ENCODE data around the gene AOX1.

The AOX1 gene

GRCh38 chr2:200584639-200585038, 1.2 kb upstream of the AOX1 start (continued):
- TF ChIP-seq REST (tag by site-specific recombination; IDR thresholded peaks at IDR 0.05) = no peak
- TF ChIP-seq ZNF621 (tag by site-specific recombination; IDR thresholded peaks at IDR 0.05) = no peak

- TF ChIP-seq ZNF843 (tag by site-specific recombination; IDR thresholded peaks at IDR 0.05) = no peak
- no peak for TF ChIP-seq ZNF121 (tag by site-specific recombination; IDR thresholded peaks at IDR 0.05)
- TF ChIP-seq ZSCAN4 (tag by site-specific recombination; IDR thresholded peaks at IDR 0.05) = no peak
- no peak for TF ChIP-seq IKZF3 (tag by site-specific recombination; IDR thresholded peaks at IDR 0.05)
- TF ChIP-seq ZNF555 (tag by site-specific recombination; conservative IDR thresholded peaks at IDR 0.05) = no peak
- TF ChIP-seq AEBP2 (tag by site-specific recombination; IDR thresholded peaks at IDR 0.05; ENCODE audit: borderline replicate concordance) = no peak
- no peak for TF ChIP-seq ZNF37A (tag by site-specific recombination; IDR thresholded peaks at IDR 0.05)
- no peak for TF ChIP-seq ZNF645 (tag by site-specific recombination; IDR thresholded peaks at IDR 0.05)
- no peak for TF ChIP-seq GFI1B (tag by site-specific recombination; IDR thresholded peaks at IDR 0.05)
- no peak for TF ChIP-seq GLI2 (tag by site-specific recombination; IDR thresholded peaks at IDR 0.05; ENCODE audit: borderline replicate concordance, low read depth)
- no peak for TF ChIP-seq ZNF132 (tag by site-specific recombination; IDR thresholded peaks at IDR 0.05; ENCODE audit: borderline replicate concordance)
- no peak for TF ChIP-seq ZNF785 (tag by site-specific recombination; IDR thresholded peaks at IDR 0.05)
- no peak for TF ChIP-seq ZNF133 (tag by site-specific recombination; IDR thresholded peaks at IDR 0.05)
- TF ChIP-seq ZNF24 (tag by site-specific recombination; IDR thresholded peaks at IDR 0.05) = no peak
- no peak for TF ChIP-seq ZNF114 (tag by site-specific recombination; IDR thresholded peaks at IDR 0.05)
- POLR2A ChIA-PET = no interaction called here
- Histone ChIP-seq H3K4me3 (ENCODE audit: low read depth, low read length) (peak overlapping the region; percentile 1; the same call in 1 of the 2 replicates), H3K4me1 (ENCODE audit: control insufficient read depth, insufficient read depth, low read length) (no peaks in the 10 kb centered on the region), H3K9me3 (ENCODE audit: control insufficient read depth, insufficient read depth, low read depth, low read length) (no peaks in the 10 kb centered on the region), H3K36me3 (ENCODE audit: control insufficient read depth in 2 of 2, insufficient read depth in 1 of 2, low read length in 2 of 2) (peaks cover 0 to 4% of the 10 kb centered on the region in 2 experiments; a peak in 1 of 3 replicates), H3K27ac (ENCODE audit: extremely low read depth, low read depth, low read length) (no peak overlapping the region)
- CTCF ChIA-PET = interaction anchor here (0.5 to 1.6 kb wide), 4 partner anchors 9 to 80 kb away, joined by 3 to 4 read pairs (median 3); no protein-coding TSS in a partner anchor
These were observed 479 bp upstream of the AOX1 start for GRCh38 chr2:200585340-200585729.

- H3K27ac ChIP-seq (ENCODE audit: extremely low read depth, low read depth, low read length) = no peak overlapping the region
- ChIA-PET CTCF (interaction anchor here (0.7 to 1.6 kb wide), 6 partner anchors 10 to 115 kb away, joined by 3 to 4 read pairs (median 3); no protein-coding TSS in a partner anchor), POLR2A (no interaction called here)
- TF ChIP-seq ZNF777 (tag by site-specific recombination; IDR thresholded peaks at IDR 0.05; ENCODE audit: borderline replicate concordance) (no peak), ZNF544 (tag by site-specific recombination; IDR thresholded peaks at IDR 0.05) (no peak), REST (tag by site-specific recombination; IDR thresholded peaks at IDR 0.05) (no peak), ZNF114 (tag by site-specific recombination; IDR thresholded peaks at IDR 0.05) (no peak), ZNF362 (tag by site-specific recombination; IDR thresholded peaks at IDR 0.05) (no peak), ZNF23 (tag by site-specific recombination; IDR thresholded peaks at IDR 0.05; ENCODE audit: borderline replicate concordance) (no peak)
- peaks cover 0 to 4% of the 10 kb centered on the region in 2 experiments; a peak in 1 of 3 replicates for H3K36me3 ChIP-seq (ENCODE audit: control insufficient read depth in 2 of 2, insufficient read depth in 1 of 2, low read length in 2 of 2)
- no peaks in the 10 kb centered on the region for H3K9me3 ChIP-seq (ENCODE audit: control insufficient read depth, insufficient read depth, low read depth, low read length)
- no peaks in the 10 kb centered on the region for H3K4me1 ChIP-seq (ENCODE audit: control insufficient read depth, insufficient read depth, low read length)
- H3K4me3 ChIP-seq (ENCODE audit: low read depth, low read length) = no peak overlapping the region
These were observed 796 bp downstream of the AOX1 start for GRCh38 chr2:200586644-200586975.
